Peyer's patch (tissue), 4 donors: ENCODE data around the gene HHIP.

Source experiments
- POLR2A ChIP-seq, 2 donors: fragments of 450-650 bp; IDR thresholded peaks; one replicate each; pipeline ENCODE4 v1.5.1; 2017; ENCODE audit warnings: antibody characterized with exemption in 2 of 2, mild to moderate bottlenecking in 2 of 2, moderate library complexity in 2 of 2
- TF ChIP-seq, protein P1 (sequence below), 6 experiments: fragments of 450-650 bp in 4 of 6; fragments of 200-600 bp in 2 of 6; sonication (generic) in 1 of 6; IDR thresholded peaks; one replicate each; pipeline ENCODE4 v1.5.1; 2017 to 2019; ENCODE audit warnings: antibody characterized with exemption in 6 of 6, mild to moderate bottlenecking in 3 of 6, moderate library complexity in 1 of 6

DNA sequence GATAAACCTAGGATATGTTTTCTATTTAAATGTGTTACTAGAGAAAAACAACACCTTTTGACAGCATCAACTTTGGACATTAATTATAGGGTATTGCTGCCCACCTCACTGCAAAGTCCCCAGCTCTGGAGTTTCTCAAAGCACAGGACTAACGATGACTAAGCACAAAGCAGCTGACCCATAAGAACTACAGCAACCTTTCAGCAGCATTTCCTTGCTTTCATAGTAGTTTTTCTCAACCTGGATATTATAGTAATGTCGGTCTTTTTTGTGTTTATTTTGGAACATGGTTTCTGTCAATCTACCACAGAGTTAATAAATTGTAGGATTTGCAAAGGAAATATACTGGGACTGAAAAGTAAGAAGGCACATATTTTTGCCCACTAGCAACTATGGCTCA lies 21.5 kb downstream of the HHIP start:
- no peak for TF ChIP-seq POLR2A (IDR thresholded peaks at IDR 0.05)
- TF ChIP-seq, protein P1, sequence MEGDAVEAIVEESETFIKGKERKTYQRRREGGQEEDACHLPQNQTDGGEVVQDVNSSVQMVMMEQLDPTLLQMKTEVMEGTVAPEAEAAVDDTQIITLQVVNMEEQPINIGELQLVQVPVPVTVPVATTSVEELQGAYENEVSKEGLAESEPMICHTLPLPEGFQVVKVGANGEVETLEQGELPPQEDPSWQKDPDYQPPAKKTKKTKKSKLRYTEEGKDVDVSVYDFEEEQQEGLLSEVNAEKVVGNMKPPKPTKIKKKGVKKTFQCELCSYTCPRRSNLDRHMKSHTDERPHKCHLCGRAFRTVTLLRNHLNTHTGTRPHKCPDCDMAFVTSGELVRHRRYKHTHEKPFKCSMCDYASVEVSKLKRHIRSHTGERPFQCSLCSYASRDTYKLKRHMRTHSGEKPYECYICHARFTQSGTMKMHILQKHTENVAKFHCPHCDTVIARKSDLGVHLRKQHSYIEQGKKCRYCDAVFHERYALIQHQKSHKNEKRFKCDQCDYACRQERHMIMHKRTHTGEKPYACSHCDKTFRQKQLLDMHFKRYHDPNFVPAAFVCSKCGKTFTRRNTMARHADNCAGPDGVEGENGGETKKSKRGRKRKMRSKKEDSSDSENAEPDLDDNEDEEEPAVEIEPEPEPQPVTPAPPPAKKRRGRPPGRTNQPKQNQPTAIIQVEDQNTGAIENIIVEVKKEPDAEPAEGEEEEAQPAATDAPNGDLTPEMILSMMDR (IDR thresholded peaks at IDR 0.05), result no peak
